AG20443 (cell line): ENCODE measurements around the gene BANP.
"Not testable (repeated sequence)": the region's sequence is repeated elsewhere in the genome, so short reads cannot be mapped to it uniquely, and the experiment has no call there.

ENCODE experiments used
- DNase-seq: peaks from one replicate; pipeline ENCODE4 v3.0.0; 2012; ENCODE audit warnings: low spot score, mixed read lengths

The BANP gene

GRCh38 chr16:87996962-87997880, 46.0 kb downstream of the BANP start:
- DNase-seq = no peak

- DNase-seq = not testable (repeated sequence)
Observed at GRCh38 chr16:87998184-87998793, 47.1 kb downstream of the BANP start.

GRCh38 chr16:87998992-87999391, 47.8 kb downstream of the BANP start:
- not testable (repeated sequence) for DNase-seq

DNA sequence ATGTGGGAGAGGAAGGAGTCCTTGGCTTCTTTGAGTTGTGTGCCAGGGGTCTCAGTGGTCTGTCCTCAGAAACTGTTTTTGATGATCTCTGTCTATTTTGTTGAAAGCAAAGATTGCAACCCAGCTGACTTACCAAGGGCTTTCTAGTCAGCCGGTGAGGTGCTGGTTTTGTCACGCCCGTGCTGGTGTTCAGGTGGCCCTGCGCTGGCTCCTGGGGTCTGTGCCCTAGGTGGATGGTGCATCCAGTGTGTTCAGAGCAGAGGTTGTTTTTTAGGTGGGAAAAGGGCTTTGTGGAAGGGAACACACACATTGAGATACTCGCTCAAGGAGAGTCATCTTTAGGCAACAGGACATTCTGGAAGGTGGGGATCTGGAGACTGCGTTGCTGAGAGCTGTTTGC, 51.0 kb downstream of the BANP start:
- DNase-seq = no peak

DNA sequence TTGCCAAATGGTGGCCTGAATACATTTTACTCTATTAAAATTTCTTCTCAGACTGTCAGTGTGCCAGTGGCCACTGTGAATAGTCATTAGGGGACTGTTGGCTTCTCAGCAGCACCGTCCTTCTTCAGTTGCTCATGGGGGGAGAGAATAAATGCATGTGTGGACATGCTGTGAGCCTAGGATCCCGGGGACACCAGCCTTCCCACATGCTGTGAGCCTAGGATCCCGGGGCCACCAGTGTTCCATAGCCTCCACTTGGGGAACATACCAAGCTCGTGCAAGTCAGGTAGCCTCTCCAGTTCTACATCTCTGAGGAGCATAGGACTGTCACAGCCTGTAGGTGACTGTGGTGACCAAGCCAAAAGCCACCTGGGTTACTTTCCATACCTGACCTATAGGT, 51.5 kb downstream of the BANP start:
- no peak for DNase-seq

DNA sequence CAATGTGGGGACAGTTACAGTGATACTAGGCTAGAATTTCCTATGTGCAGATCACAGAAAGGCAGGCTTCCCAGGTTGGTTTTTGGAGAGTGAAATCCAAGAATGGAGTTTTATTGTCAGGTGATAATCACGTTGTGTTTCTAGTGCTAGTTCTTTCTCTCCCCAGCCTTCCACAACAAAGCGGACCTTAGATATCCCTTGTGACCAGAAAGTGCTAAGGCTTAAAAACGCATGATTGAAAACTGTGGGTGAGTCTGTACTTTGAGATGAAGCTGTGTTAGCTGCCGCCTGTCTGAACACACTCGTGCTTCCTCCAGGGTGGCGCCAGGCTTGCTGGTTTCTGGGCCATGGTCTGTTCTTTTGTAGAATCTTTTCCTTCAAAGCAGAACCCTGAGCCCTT, 52.1 kb downstream of the BANP start:
- no peak for DNase-seq

- DNase-seq = no peak
Observed at GRCh38 chr16:88003736-88004135, 52.5 kb downstream of the BANP start.

GRCh38 chr16:88004391-88004790, 53.2 kb downstream of the BANP start:
- no peak for DNase-seq

GRCh38 chr16:88005181-88005581, 53.9 kb downstream of the BANP start:
- no peak for DNase-seq

DNA sequence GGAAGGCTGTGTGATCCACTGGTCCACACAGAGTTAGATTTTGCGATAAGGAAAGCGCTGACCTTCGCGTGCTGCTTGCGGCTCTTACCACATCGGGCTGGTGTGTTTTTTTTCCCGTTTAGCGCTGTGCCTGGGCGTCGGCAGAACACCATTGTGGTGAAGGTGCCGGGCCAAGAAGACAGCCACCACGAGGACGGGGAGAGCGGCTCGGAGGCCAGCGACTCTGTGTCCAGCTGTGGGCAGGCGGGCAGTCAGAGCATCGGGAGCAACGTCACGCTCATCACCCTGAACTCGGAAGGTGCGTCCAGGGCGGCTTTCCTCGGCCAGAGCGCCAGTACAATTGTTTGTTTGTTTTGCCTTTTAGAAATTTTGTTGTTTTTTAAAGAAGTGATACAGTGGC, 54.7 kb downstream of the BANP start:
- DNase-seq = no peak

DNA sequence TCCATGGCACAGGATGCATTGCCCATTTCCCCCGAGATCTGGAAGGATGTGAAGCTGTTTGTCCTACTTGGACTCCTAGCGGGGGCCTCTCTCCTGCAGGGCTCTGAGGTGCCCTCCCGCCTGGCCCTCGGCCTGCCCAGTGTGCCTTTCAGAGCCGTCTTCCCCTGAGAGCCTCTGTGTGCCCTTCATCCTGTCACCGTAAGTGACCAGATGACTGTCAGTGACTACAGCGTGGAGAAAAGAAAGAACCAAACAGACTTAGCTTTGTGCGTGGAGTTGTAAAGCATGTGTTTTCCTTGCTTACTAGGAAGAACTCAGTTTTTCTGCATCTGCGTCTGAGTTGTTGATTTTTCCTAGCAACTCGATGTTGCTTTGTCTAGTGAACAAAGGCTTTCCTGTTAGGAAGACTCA, 56.1 kb downstream of the BANP start:
- no peak for DNase-seq

DNA sequence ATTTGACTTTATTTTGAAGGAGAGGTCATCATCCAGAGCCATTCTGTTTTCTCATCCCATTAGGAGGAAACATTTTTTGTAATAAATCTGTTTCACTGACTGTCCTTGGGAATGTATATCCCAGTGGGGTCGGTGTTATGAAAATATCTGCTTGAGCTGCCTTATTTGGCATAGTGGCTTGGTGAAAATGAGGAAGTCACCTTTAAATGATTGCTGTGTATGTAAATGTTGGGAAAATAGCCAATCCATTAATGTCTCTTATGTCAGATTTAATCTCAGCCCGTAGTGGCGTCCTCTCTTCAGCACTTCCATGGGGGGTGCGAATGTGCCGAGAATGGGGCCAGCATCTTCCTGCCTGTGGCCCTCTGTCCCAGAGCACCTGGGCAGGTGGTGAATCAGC, 57.6 kb downstream of the BANP start:
- DNase-seq = no peak

- DNase-seq = no peak
Observed at GRCh38 chr16:88009563-88010342, 58.5 kb downstream of the BANP start.

- no peak for DNase-seq
Observed at GRCh38 chr16:88010343-88010967, 59.2 kb downstream of the BANP start.

- DNase-seq = no peak
Observed at GRCh38 chr16:88010968-88011483, 59.8 kb downstream of the BANP start.

GRCh38 chr16:88012360-88012759, 61.1 kb downstream of the BANP start:
- no peak for DNase-seq

DNA sequence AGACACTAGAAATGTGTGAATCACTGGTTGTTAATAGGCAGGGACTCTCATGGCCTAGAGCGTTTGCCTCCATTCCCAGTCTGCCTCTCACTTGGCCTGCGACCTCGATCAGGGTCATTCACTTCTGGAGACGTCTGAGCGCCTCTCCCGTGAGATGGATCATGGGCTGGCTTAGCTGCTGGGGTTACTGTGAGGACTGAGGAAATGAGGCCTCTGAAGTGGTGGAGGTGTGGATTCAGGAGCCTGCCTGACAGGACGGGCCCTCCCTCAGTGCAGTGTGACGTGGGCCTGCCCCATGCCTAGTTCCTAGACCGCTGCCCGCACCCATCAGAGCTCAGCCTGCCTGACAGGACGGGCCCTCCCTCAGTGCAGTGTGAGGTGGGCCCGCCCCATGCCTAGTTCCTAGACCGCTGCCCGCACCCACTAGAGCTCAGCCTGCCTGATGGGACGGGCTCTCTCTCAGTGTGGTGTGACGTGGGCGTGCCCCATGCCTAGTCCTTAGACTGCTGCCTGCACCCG, 61.9 kb downstream of the BANP start:
- no peak for DNase-seq

DNA sequence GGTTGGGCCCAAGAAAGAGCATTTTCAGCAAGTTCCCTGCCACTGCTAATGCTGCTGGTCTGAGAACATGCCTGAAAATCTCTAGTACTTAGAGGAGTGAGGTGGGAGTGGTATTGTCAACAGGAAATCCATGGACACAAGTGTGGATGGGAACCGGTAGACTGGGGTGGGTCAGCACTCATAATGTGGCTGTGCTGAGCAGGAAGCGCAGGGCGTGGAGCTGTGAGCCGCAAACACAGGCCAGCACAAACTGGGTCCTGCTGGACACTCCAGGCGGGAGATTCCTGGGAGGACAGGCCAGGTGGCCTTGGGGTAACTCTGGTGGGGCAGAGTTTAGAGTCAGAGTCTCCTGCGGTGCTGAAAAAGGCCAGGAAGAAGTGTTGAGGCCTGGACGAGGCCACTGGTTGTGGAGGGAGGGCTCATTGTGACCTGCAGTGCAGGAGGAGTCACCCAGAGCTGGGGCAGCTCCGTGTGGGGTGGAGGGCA, 62.6 kb downstream of the BANP start:
- DNase-seq = no peak

GRCh38 chr16:88014252-88014781, 63.1 kb downstream of the BANP start:
- no peak for DNase-seq

DNA sequence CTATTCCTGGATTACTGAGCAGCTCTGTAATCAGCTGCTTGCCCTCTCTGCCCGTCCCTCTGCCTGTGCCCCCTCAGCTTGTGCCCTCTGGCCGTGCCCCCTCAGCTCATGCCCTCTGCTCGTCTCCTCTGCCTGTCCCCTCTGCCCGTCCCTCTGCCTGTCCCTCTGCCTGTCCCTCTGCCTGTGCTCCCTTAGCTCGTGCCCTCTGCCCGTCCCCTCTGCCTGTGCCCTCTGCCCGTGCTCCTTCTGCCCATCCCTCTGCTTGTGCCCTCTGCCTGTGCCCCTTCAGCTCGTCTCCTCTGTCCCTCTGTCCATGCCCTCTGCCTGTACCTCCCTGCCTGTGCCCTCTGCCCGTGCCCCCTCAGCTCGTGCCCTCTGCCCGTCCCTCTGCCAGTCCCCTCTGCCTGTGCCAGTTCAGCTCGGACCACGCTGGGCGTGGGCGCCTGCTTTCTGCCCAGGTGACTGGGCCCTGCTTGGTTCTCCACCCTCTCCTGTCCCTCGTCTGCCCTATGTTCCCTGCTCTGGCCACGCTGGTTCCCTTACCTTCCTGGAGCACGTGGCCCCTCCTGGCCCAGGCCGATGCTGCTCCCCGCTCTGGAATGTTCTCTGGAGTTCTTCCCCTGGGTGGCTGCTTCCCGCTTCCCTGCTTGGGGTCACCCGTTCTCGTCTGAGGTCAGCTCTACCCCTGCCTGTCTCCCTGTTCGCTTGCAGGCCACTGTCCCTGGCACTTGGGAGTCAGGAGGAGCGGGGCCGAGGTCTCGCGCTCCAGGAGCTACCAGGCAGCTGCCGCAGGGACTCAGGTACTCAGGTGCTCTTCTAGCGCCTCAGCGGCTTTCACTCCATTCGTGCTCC, 63.9 kb downstream of the BANP start:
- no peak for DNase-seq

- no peak for DNase-seq
Observed at GRCh38 chr16:88015806-88016140, 64.5 kb downstream of the BANP start.
